ENCODE measurements around the gene BFAR. TPM values are rescaled to one million over a fixed set of nuclear protein-coding genes. Genes with fewer than 3 reads are reported as not detected.

The BFAR gene
- total and polyA plus RNA-seq, 9 of the 15 experiments (the other 6 are each of a cell fraction or from before 2014, with no cell fraction given) = 45.0 to 82.6 (median 60.4) TPM

GRCh38 chr16:14618566-14618965 is 14.2 kb upstream of the BFAR start:
- Histone ChIP-seq H3K9ac (ENCODE audit: insufficient read depth in 1 of 2, low read depth in 2 of 2, low read length in 2 of 2) (no peak overlapping the region), H3K9me3 (replicated peaks; ENCODE audit: control insufficient read depth, insufficient read depth, low read depth, low read length) (no peaks in the 10 kb centered on the region), H3K4me2 (ENCODE audit: insufficient read depth, low read length) (no peak overlapping the region), H3K27me3 (ENCODE audit: control insufficient read depth in 2 of 2, insufficient read depth in 2 of 2, low read length in 2 of 2) (no peaks in the 10 kb centered on the region), H4K20me1 (replicated peaks; ENCODE audit: control insufficient read depth, insufficient read depth, low read length) (no peaks in the 10 kb centered on the region; the same call in 1 of the 2 replicates), H2AFZ (ENCODE audit: low read depth, low read length) (no peak overlapping the region), H3K79me2 (ENCODE audit: control insufficient read depth, insufficient read depth, low read length) (no peaks in the 10 kb centered on the region), H3K4me3 (no peak overlapping the region), H3K4me1 (replicated peaks in 1 of 2; ENCODE audit: control insufficient read depth in 2 of 2, insufficient read depth in 2 of 2, low read length in 2 of 2) (no peaks in the 10 kb centered on the region; a peak in 1 of 5 replicates), H3K9me1 (ENCODE audit: control insufficient read depth, insufficient read depth, low read length) (no peaks in the 10 kb centered on the region), H3K36me3 (ENCODE audit: control insufficient read depth, insufficient read depth, low read length) (peaks cover 75% of the 10 kb centered on the region), H3K27ac (ENCODE audit: extremely low read depth, low read depth, low read length) (no peak overlapping the region)
- DNase-seq (ENCODE audit: extremely low read depth in 1 of 4, low spot score in 3 of 4) (no peak), FAIRE-seq (no peak), ATAC-seq (no peak)
- intact Hi-C loops (cut with micrococcal nuclease) (no loop called here), in situ Hi-C loops (cut with MboI) (no loop called here)
- no TSS peak for BruUV-seq (replicated peaks)
- 95% methylated on average over 7 of the region's 7 CpGs for WGBS (ENCODE audit: insufficient coverage, low coverage, missing lambda C conversion rate)
- TF ChIP-seq TBP (optimal IDR thresholded peaks at IDR 0.05; ENCODE audit: low read depth, low read length) = no peak
- no peak for TF ChIP-seq HDAC6 (IDR thresholded peaks at IDR 0.05; ENCODE audit: low read depth, low read length)
- TF ChIP-seq, protein P1, sequence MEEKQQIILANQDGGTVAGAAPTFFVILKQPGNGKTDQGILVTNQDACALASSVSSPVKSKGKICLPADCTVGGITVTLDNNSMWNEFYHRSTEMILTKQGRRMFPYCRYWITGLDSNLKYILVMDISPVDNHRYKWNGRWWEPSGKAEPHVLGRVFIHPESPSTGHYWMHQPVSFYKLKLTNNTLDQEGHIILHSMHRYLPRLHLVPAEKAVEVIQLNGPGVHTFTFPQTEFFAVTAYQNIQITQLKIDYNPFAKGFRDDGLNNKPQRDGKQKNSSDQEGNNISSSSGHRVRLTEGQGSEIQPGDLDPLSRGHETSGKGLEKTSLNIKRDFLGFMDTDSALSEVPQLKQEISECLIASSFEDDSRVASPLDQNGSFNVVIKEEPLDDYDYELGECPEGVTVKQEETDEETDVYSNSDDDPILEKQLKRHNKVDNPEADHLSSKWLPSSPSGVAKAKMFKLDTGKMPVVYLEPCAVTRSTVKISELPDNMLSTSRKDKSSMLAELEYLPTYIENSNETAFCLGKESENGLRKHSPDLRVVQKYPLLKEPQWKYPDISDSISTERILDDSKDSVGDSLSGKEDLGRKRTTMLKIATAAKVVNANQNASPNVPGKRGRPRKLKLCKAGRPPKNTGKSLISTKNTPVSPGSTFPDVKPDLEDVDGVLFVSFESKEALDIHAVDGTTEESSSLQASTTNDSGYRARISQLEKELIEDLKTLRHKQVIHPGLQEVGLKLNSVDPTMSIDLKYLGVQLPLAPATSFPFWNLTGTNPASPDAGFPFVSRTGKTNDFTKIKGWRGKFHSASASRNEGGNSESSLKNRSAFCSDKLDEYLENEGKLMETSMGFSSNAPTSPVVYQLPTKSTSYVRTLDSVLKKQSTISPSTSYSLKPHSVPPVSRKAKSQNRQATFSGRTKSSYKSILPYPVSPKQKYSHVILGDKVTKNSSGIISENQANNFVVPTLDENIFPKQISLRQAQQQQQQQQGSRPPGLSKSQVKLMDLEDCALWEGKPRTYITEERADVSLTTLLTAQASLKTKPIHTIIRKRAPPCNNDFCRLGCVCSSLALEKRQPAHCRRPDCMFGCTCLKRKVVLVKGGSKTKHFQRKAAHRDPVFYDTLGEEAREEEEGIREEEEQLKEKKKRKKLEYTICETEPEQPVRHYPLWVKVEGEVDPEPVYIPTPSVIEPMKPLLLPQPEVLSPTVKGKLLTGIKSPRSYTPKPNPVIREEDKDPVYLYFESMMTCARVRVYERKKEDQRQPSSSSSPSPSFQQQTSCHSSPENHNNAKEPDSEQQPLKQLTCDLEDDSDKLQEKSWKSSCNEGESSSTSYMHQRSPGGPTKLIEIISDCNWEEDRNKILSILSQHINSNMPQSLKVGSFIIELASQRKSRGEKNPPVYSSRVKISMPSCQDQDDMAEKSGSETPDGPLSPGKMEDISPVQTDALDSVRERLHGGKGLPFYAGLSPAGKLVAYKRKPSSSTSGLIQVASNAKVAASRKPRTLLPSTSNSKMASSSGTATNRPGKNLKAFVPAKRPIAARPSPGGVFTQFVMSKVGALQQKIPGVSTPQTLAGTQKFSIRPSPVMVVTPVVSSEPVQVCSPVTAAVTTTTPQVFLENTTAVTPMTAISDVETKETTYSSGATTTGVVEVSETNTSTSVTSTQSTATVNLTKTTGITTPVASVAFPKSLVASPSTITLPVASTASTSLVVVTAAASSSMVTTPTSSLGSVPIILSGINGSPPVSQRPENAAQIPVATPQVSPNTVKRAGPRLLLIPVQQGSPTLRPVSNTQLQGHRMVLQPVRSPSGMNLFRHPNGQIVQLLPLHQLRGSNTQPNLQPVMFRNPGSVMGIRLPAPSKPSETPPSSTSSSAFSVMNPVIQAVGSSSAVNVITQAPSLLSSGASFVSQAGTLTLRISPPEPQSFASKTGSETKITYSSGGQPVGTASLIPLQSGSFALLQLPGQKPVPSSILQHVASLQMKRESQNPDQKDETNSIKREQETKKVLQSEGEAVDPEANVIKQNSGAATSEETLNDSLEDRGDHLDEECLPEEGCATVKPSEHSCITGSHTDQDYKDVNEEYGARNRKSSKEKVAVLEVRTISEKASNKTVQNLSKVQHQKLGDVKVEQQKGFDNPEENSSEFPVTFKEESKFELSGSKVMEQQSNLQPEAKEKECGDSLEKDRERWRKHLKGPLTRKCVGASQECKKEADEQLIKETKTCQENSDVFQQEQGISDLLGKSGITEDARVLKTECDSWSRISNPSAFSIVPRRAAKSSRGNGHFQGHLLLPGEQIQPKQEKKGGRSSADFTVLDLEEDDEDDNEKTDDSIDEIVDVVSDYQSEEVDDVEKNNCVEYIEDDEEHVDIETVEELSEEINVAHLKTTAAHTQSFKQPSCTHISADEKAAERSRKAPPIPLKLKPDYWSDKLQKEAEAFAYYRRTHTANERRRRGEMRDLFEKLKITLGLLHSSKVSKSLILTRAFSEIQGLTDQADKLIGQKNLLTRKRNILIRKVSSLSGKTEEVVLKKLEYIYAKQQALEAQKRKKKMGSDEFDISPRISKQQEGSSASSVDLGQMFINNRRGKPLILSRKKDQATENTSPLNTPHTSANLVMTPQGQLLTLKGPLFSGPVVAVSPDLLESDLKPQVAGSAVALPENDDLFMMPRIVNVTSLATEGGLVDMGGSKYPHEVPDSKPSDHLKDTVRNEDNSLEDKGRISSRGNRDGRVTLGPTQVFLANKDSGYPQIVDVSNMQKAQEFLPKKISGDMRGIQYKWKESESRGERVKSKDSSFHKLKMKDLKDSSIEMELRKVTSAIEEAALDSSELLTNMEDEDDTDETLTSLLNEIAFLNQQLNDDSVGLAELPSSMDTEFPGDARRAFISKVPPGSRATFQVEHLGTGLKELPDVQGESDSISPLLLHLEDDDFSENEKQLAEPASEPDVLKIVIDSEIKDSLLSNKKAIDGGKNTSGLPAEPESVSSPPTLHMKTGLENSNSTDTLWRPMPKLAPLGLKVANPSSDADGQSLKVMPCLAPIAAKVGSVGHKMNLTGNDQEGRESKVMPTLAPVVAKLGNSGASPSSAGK (IDR thresholded peaks at IDR 0.05) = no peak
- no peak for TF ChIP-seq HEY1 (CRISPR knock-in tag; IDR thresholded peaks at IDR 0.05; ENCODE audit: borderline replicate concordance)
- TF ChIP-seq NFATC3 (IDR thresholded peaks at IDR 0.05) = no peak
- TF ChIP-seq, protein P2, sequence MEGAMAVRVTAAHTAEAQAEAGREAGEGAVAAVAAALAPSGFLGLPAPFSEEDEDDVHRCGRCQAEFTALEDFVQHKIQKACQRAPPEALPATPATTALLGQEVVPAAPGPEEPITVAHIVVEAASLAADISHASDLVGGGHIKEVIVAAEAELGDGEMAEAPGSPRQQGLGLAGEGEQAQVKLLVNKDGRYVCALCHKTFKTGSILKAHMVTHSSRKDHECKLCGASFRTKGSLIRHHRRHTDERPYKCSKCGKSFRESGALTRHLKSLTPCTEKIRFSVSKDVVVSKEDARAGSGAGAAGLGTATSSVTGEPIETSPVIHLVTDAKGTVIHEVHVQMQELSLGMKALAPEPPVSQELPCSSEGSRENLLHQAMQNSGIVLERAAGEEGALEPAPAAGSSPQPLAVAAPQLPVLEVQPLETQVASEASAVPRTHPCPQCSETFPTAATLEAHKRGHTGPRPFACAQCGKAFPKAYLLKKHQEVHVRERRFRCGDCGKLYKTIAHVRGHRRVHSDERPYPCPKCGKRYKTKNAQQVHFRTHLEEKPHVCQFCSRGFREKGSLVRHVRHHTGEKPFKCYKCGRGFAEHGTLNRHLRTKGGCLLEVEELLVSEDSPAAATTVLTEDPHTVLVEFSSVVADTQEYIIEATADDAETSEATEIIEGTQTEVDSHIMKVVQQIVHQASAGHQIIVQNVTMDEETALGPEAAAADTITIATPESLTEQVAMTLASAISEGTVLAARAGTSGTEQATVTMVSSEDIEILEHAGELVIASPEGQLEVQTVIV (CRISPR knock-in tag; IDR thresholded peaks at IDR 0.05; ENCODE audit: borderline replicate concordance) = no peak
- CTCF ChIA-PET (ENCODE audit: low intra/inter-chr PET ratio) = no interaction called here
- POLR2A ChIA-PET = interaction anchor here (0.6 to 1.7 kb wide), 2 partner anchors 11 to 336 kb away, joined by 3 to 5 read pairs; partner anchors contain the start of gene PARN

All from K562 (cell line).